ENCODE data around the gene SLC20A1.
"Not testable (repeated sequence)": the region's sequence is repeated elsewhere in the genome, so short reads cannot be mapped to it uniquely, and the experiment has no call there.

Gene SLC20A1

GRCh38 chr2:112666761-112667122 lies 21.0 kb downstream of the SLC20A1 start:
- Histone ChIP-seq H3K4me3 (ENCODE audit: low read depth in 1 of 2, low read length in 2 of 2) (no peak overlapping the region), H3K36me3 (ENCODE audit: insufficient read depth, low read length) (peaks cover 36% of the 10 kb centered on the region), H3K4me1 (ENCODE audit: insufficient read depth, low read length) (no peaks in the 10 kb centered on the region), H3K27ac (ENCODE audit: low read length) (no peak overlapping the region), H3K27me3 (ENCODE audit: insufficient read depth, low read length, poor library complexity) (no peaks in the 10 kb centered on the region), H2AFZ (ENCODE audit: low read depth, low read length) (no peak overlapping the region), H3K9ac (ENCODE audit: low read depth, low read length) (no peak overlapping the region), H3K79me2 (ENCODE audit: insufficient read depth, low read length) (0 out of 2 replicates have a peak, but pooled peaks cover 2% of the 10 kb centered on the region), H3K4me2 (ENCODE audit: insufficient read depth, low read length) (no peak overlapping the region), H4K20me1 (ENCODE audit: insufficient read depth, low read length) (peaks cover 6% of the 10 kb centered on the region; the same call in 1 of the 2 replicates), H3K9me3 (ENCODE audit: insufficient read depth, low read length, severe bottlenecking) (no peaks in the 10 kb centered on the region)
- peak; percentile 36; the same call in 2 of the 3 replicates for ATAC-seq (ENCODE audit: insufficient read depth, low read depth)
- TF ChIP-seq EZH2 (IDR thresholded peaks at IDR 0.05; ENCODE audit: borderline replicate concordance, low read depth, low read length, severe bottlenecking) (no peak), CTCF (IDR thresholded peaks at IDR 0.05; ENCODE audit: borderline replicate concordance, extremely low read depth, low read length, poor library complexity, severe bottlenecking) (no peak)
- no peak for DNase-seq

GRCh38 chr2:112667540-112667939 lies 21.8 kb downstream of the SLC20A1 start:
- H4K20me1 ChIP-seq (ENCODE audit: insufficient read depth, low read length); H2AFZ ChIP-seq (ENCODE audit: low read depth, low read length); H3K4me1 ChIP-seq (ENCODE audit: insufficient read depth, low read length); H3K9ac ChIP-seq (ENCODE audit: low read depth, low read length); H3K4me3 ChIP-seq (ENCODE audit: low read depth in 1 of 2, low read length in 2 of 2); H3K79me2 ChIP-seq (ENCODE audit: insufficient read depth, low read length); H3K27ac ChIP-seq (ENCODE audit: low read length); H3K9me3 ChIP-seq (ENCODE audit: insufficient read depth, low read length, severe bottlenecking); H3K4me2 ChIP-seq (ENCODE audit: insufficient read depth, low read length); H3K27me3 ChIP-seq (ENCODE audit: insufficient read depth, low read length, poor library complexity); ATAC-seq (ENCODE audit: insufficient read depth, low read depth); DNase-seq: not testable (repeated sequence)
- H3K36me3 ChIP-seq (ENCODE audit: insufficient read depth, low read length), result peaks cover 30% of the 10 kb centered on the region

GRCh38 chr2:112669667-112670066 lies 23.9 kb downstream of the SLC20A1 start:
- H3K4me1 ChIP-seq (ENCODE audit: insufficient read depth, low read length), result no peaks in the 10 kb centered on the region
- TF ChIP-seq EZH2 (IDR thresholded peaks at IDR 0.05; ENCODE audit: borderline replicate concordance, low read depth, low read length, severe bottlenecking) (no peak), CTCF (IDR thresholded peaks at IDR 0.05; ENCODE audit: borderline replicate concordance, extremely low read depth, low read length, poor library complexity, severe bottlenecking) (no peak)
- DNase-seq, result no peak

DNA sequence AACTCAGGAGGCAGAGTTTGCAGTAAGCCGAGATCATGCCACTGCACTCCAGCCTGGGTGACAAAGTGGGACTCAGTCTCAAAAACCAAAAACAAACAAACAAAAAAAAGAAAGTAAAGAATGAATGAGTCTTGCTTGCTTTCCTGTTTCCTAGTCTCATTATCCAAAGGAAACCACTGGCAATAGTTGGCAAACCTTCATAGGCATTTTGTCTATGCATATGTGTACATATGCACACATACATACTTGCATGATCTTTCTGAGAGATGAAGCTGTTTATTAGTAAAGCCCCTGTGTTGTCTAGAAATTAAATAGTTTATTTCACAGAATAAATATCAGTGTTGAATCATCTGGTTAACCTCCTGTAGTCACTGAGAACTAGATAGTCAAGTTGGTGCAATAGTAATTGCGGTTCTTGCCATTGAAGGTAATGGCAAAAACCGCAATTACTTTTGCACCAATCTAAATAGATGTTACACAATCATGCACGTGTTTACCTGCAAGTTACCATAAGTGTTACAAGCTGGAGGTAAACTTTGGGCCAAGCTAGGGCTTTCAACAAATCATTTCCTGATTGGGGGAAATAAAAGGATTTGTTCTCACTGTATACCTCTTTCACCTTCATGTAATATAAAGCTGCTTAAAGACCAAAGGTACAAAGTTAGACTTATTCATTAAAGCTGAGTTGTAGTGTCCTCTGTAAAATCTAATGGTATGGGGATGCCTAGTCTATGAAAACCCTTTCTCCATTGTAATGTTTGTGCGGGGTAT lies 24.7 kb downstream of the SLC20A1 start:
- DNase-seq (no peak), ATAC-seq (ENCODE audit: insufficient read depth, low read depth) (no peak)
- Histone ChIP-seq H3K9me3 (ENCODE audit: insufficient read depth, low read length, severe bottlenecking) (no peaks in the 10 kb centered on the region), H3K27ac (ENCODE audit: low read length) (no peak overlapping the region), H3K4me1 (ENCODE audit: insufficient read depth, low read length) (no peaks in the 10 kb centered on the region), H4K20me1 (ENCODE audit: insufficient read depth, low read length) (no peaks in the 10 kb centered on the region), H3K79me2 (ENCODE audit: insufficient read depth, low read length) (no peaks in the 10 kb centered on the region), H3K36me3 (ENCODE audit: insufficient read depth, low read length) (peaks cover 1% of the 10 kb centered on the region), H3K9ac (ENCODE audit: low read depth, low read length) (no peak overlapping the region), H2AFZ (ENCODE audit: low read depth, low read length) (no peak overlapping the region), H3K4me2 (ENCODE audit: insufficient read depth, low read length) (no peak overlapping the region), H3K27me3 (ENCODE audit: insufficient read depth, low read length, poor library complexity) (no peaks in the 10 kb centered on the region), H3K4me3 (ENCODE audit: low read depth in 1 of 2, low read length in 2 of 2) (no peak overlapping the region)
- TF ChIP-seq CTCF (IDR thresholded peaks at IDR 0.05; ENCODE audit: borderline replicate concordance, extremely low read depth, low read length, poor library complexity, severe bottlenecking), result no peak
- no peak for TF ChIP-seq EZH2 (IDR thresholded peaks at IDR 0.05; ENCODE audit: borderline replicate concordance, low read depth, low read length, severe bottlenecking)

More at GRCh38 chr2:112669667-112670066, 23.9 kb downstream of the SLC20A1 start:
- Histone ChIP-seq H3K4me2 (ENCODE audit: insufficient read depth, low read length) (no peak overlapping the region), H3K9ac (ENCODE audit: low read depth, low read length) (no peak overlapping the region), H3K79me2 (ENCODE audit: insufficient read depth, low read length) (no peaks in the 10 kb centered on the region), H4K20me1 (ENCODE audit: insufficient read depth, low read length) (no peaks in the 10 kb centered on the region), H3K36me3 (ENCODE audit: insufficient read depth, low read length) (peaks cover 9% of the 10 kb centered on the region), H3K27ac (ENCODE audit: low read length) (no peak overlapping the region), H3K4me3 (ENCODE audit: low read depth in 1 of 2, low read length in 2 of 2) (no peak overlapping the region), H2AFZ (ENCODE audit: low read depth, low read length) (no peak overlapping the region), H3K27me3 (ENCODE audit: insufficient read depth, low read length, poor library complexity) (no peaks in the 10 kb centered on the region), H3K9me3 (ENCODE audit: insufficient read depth, low read length, severe bottlenecking) (no peaks in the 10 kb centered on the region)
- ATAC-seq (ENCODE audit: insufficient read depth, low read depth), result no peak

All from DND-41 (cell line).